ENCODE results near the gene LAMC2. TPM values are rescaled to one million over a fixed set of nuclear protein-coding genes. Genes with fewer than 3 reads are reported as not detected.

Gene LAMC2
- total and polyA plus RNA-seq, 11 donors: 0.50 to 15.4 (median 1.5) TPM

GRCh38 chr1:183263886-183264602, 78.0 kb downstream of the LAMC2 start:
- ATAC-seq (no peak), DNase-seq (no peak)
- WGBS, 4 donors: 75 to 78% (median 77%) methylated on average over 6 of the region's 6 CpGs
- Histone ChIP-seq H3K9me3 (no peaks in the 10 kb centered on the region), H3K4me3 (no peak overlapping the region), H3K36me3 (no peaks in the 10 kb centered on the region), H3K4me1 (peaks cover 0 to 14% (median 2%) of the 10 kb centered on the region in 12 donors), H3K27ac (no peak overlapping the region), H3K27me3 (no peaks in the 10 kb centered on the region)
- no peak for TF ChIP-seq CTCF (IDR thresholded peaks at IDR 0.05)
- TF ChIP-seq POLR2A (IDR thresholded peaks at IDR 0.05): no peak
- intact Hi-C loops (cut with DNase I): loop anchor here in 1 of 10 donors (2.0 kb wide), 1 partner anchor 21 kb away; no protein-coding TSS in a partner anchor

GRCh38 chr1:183267646-183268431, 81.8 kb downstream of the LAMC2 start:
- Histone ChIP-seq H3K9me3 (no peaks in the 10 kb centered on the region), H3K4me1 (peaks cover 0 to 39% (median 11%) of the 10 kb centered on the region in 12 donors), H3K4me3 (no peak overlapping the region), H3K36me3 (no peaks in the 10 kb centered on the region), H3K27ac (peak overlapping the region in 9 of 12 donors; percentile 18 to 64 (median 38)), H3K27me3 (no peaks in the 10 kb centered on the region)
- DNase-seq (no peak), ATAC-seq (peak; percentile 15 to 84 (median 74))
- intact Hi-C loops (cut with DNase I): no loop called here
- TF ChIP-seq CTCF (IDR thresholded peaks at IDR 0.05) (no peak), POLR2A (IDR thresholded peaks at IDR 0.05) (no peak)
- 64 to 74% (median 68%) methylated on average over 5 to 7 of the region's 7 CpGs for WGBS, 4 donors

- no peaks in the 10 kb centered on the region for H3K9me3 ChIP-seq
- WGBS, 4 donors: 38 to 57% (median 45%) methylated on average over 5 of the region's 5 CpGs
- no peaks in the 10 kb centered on the region for H3K36me3 ChIP-seq
Measured at GRCh38 chr1:183270541-183271141, 84.6 kb downstream of the LAMC2 start.

More at GRCh38 chr1:183270541-183271141, 84.6 kb downstream of the LAMC2 start:
- ATAC-seq: peak in 3 of 4 donors; percentile 62 to 79 (median 76)
- intact Hi-C loops (cut with DNase I): loop anchor here in 3 of 10 donors (1.0 to 10.0 kb wide), 2 partner anchors 26 to 274 kb away; no protein-coding TSS in a partner anchor
- DNase-seq: peak in 4 of 5 donors; percentile 51 to 80 (median 62)
- no peaks in the 10 kb centered on the region for H3K27me3 ChIP-seq
- no peak overlapping the region for H3K4me3 ChIP-seq
- H3K4me1 ChIP-seq: peaks cover 0 to 46% (median 11%) of the 10 kb centered on the region in 12 donors
- H3K27ac ChIP-seq: peak overlapping the region in 10 of 12 donors; percentile 12 to 67 (median 46)
- no peak for TF ChIP-seq POLR2A (IDR thresholded peaks at IDR 0.05)
- no peak for TF ChIP-seq CTCF (IDR thresholded peaks at IDR 0.05)
